Fibroblast of upper back skin (primary cell): Measurements from ENCODE around the gene FAM217A.
"Not testable (repeated sequence)": the region's sequence is repeated elsewhere in the genome, so short reads cannot be mapped to it uniquely, and the experiment has no call there.

Experiments used
- DNase-seq: peaks from one replicate; pipeline ENCODE4 v3.0.0-alpha.2; 2013

The FAM217A gene

GRCh38 chr6:4078691-4079471 lies at the start of gene FAM217A:
Gene FAM217A, minus strand, starts transcription at chr6:4079137. Its CDS starts 1,723 bp downstream, at chr6:4077414.
- DNase-seq: no peak

- DNase-seq: no peak
Measured at GRCh38 chr6:4128072-4128471, 49.1 kb upstream of the FAM217A start.

- DNase-seq: peak; percentile 92
Measured at GRCh38 chr6:4125933-4126864, 47.3 kb upstream of the FAM217A start.

DNA sequence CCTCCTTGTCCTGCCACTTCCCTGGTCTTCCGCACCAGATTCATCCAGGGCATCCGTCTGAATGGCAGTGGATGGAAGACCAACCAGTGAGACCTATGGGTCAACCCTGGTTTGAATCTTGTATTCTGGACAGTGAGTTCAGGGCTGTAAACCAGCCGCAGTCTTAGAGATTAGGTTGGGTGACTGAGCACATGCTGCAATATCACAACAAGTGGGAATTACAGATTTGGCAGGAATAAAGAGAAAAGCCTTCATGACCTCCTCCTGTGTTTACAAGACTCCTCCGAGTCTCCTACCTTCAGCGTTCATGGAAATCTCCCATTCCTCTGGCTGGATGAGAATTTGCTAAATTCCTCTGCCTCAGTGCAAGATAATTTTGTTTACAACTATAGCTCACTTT lies 46.6 kb upstream of the FAM217A start:
- DNase-seq: no peak

DNA sequence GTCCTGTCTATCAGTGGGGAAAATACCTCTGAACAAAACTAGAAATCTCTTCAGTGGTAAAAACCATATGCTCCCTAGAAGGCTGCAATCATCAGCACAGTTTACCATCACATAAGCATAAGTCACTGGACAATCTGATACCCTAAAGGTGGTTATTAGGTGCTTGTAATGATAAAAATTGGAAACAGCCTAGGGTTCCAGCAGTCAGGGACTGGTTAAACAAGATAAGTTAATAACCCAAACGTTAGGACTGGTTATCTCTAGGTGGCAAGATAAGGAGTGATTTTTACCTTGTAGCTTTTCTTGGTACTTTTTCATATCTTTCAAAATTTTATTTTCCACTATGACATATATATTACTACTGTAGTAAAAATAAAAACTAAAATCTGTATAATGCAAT lies 45.4 kb upstream of the FAM217A start:
- no peak for DNase-seq

DNA sequence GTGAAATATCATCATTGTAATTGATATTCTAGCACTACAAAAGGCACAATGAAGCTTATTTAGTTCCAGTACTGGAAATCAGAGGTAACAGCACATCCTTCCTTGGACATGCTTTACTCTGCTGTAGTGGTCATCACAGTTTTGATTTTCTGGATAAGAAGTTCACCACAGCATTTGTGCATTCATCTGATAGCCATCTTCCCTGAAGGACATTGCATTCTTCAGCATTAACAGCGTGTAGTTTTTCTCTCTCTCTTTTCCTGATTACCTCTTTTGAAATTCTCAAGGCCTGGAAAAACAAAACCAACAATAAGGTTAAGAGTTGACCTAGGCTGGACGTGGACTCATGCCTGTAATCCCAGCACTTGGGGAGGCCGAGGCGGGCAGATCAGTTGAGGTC lies 36.8 kb upstream of the FAM217A start:
- DNase-seq: no peak

DNA sequence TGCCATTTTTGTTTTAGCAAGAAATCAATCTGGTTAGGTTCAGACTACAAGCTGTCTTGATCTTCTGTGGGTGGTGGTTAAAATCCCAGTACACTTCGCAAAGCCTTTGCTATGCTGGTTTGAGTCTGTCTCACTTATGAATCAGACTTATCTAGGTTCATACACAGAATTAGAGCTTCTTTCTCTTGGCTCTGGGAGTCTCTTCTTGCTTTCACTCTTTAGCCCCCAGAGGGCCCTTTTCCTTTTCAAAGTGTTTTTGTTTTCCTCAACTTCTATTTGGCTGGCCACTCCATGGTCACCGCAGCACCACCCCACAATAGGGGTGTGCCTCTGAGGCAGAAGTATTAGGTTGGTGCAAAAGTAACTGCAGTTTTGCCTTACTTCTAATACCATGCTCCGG lies 35.2 kb upstream of the FAM217A start:
- no peak for DNase-seq

GRCh38 chr6:4113649-4114048 lies 34.7 kb upstream of the FAM217A start:
- DNase-seq: no peak

GRCh38 chr6:4112366-4112765 lies 33.4 kb upstream of the FAM217A start:
- no peak for DNase-seq

DNA sequence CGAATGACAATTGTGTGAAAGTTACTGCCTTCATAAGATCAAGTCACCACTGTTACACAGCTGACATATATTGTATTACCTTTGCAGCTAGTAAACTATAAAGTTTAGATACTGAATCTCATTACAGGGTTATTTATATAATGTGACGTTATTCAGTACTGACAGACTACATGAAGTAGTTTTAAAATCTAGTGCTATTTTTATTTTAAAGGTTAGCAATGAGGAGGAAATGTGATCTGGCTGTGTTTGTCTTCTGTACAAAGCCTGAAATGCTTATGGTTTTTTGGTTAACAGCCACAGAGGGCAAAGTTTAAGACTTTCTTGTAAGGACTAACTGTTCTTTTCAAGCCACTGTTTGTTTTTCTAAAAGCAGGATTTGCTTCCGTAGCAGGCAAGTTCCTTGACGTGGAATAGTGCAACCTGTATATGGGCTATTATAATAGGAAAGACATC lies 30.5 kb upstream of the FAM217A start:
- DNase-seq: not testable (repeated sequence)

GRCh38 chr6:4108561-4109093 lies 29.7 kb upstream of the FAM217A start:
- no peak for DNase-seq

DNA sequence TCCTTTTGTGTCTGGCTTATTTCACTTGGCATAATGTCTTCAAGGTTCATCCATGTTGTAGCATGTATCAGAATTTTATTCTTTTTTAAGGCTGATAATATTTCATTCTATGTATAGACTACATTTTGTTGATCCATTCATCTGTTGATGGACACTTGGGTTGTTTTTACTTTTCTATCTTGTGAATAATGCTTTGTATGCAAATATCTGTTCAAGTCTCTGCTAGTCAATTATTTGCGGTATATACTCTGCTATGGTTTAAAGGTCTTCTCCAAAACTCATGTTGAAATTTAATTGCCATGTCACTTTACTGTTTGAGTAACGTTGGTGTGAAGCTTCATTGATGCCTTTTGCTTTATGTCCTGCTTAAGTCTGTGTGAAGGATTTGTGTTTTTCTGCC lies 28.9 kb upstream of the FAM217A start:
- no peak for DNase-seq

GRCh38 chr6:4105980-4106536 lies 27.1 kb upstream of the FAM217A start:
- no peak for DNase-seq

DNA sequence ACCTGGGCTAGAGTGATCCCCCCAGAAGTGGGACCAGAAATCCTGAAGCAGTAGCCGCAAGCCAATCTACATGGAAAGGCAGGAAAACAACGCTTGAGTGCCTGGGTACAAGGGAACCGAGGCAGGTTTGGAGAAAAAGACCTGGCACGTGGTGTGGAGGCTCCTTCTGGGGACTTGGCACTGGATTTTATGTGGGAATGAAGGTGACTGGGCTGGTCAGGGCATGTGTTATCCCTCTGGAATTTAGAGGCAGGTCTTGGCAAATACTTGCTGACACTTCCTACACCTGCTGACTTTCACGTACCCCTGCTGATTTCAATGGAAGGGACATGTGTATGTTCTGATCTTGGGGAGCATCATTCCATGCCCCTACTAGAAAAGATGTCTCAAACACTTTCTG lies 25.0 kb upstream of the FAM217A start:
- no peak for DNase-seq

DNA sequence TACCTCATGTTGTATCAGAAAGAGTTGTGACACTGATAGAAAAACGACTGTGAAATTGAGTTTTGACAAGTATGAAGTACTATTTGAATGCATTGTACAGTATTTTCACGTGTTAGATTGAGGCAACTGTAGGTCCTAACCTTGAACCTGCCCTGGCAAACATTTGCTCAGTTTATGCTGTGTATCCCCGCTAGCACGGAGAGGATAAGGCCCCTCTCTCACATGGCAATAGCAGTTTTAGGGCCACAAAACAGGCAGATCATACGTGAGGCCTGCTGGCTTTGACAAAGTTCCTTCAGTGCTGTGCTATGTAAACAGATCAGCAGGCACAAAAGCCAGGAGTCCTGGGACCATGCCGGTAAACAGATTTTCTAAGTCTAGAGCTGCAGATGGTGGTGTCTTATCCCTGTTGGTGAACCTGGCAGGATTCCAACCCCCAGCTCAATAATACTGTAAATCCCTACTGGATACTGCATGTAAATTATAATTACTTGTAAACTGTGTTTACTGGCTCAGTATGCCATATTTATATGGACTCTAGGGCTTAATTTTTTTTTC lies 23.8 kb upstream of the FAM217A start:
- DNase-seq: no peak

DNA sequence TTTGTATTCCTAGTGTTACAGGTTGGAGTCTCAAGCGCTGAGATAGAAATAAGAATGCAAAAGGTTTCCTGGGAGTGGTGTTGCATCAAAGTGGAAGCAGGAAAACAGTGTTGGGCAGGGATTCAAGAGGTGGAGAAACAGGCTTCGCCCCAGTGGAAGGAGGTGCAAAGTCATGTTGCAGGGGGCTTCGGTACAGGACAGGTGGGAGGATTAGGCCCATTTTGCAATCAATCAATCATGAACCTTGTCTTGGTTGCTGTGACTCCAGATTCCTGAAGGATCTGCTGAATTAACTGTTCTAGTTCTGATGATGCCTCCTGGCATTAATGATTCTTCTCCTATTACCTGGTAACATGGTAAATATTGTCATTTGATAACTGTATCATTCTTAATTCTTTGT lies 22.4 kb upstream of the FAM217A start:
- DNase-seq: no peak

GRCh38 chr6:4100655-4101054 lies 21.7 kb upstream of the FAM217A start:
- DNase-seq: no peak

- DNase-seq: no peak
Measured at GRCh38 chr6:4093288-4093687, 14.4 kb upstream of the FAM217A start.

GRCh38 chr6:4091941-4092340 lies 13.0 kb upstream of the FAM217A start:
- no peak for DNase-seq

DNA sequence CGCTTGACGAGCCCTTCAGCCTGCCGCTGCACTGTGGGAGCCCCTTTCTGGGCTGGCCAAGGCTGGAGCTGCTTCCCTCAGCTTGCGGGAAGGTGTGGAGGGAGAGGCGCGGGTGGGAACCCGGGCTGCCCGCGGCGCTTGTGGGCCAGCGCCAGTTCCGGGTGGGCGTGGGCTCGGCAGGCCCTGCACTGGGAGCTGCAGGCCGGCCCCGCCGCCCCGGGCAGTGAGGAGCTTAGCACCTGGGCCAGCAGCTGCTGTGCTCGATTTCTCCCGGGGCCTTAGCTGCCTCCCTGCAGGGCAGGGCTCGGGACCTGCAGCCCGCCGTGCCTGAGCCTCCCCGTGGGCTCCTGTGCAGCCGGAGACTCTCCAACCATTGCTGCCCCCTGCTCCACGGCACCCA lies 11.1 kb upstream of the FAM217A start:
- DNase-seq: not testable (repeated sequence)

DNA sequence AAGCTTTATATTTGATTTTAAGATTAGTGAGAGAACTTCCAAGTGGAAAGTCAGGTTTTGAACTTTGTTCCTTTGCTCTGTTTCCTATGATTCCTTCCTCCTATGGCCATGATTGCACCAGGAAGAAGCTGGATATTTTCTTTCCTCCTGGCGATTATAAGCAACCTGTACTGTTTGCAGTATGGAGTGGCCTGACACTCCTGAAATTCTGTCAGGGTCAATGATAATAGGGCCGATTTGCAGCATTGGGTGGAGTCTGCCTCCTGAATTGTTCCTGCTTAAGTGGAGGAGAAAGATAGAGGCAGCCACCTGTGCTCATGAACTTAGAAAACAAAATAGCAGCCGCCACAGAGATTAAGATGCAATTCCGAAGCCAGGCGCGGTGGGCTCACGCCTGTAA lies 9.8 kb upstream of the FAM217A start:
- DNase-seq: no peak

GRCh38 chr6:4085332-4085700 lies 6.4 kb upstream of the FAM217A start:
- peak; percentile 68 for DNase-seq
